PC-9 (cell line): ENCODE data around the gene OSTM1.

Experiments
- EZH2 ChIP-seq: fragments of 200-600 bp; sonication (generic); IDR thresholded peaks from 2 replicates; pipeline ENCODE4 v1.8.0; 2017; ENCODE audit warnings: antibody characterized with exemption, low read depth
- TF ChIP-seq, protein P1 (sequence below): fragments of 200-600 bp; sonication (generic); conservative IDR thresholded peaks from 2 replicates; pipeline ENCODE4 v1.6.1; 2017; ENCODE audit warnings: mixed run types, antibody characterized with exemption, mild to moderate bottlenecking, moderate library complexity

DNA sequence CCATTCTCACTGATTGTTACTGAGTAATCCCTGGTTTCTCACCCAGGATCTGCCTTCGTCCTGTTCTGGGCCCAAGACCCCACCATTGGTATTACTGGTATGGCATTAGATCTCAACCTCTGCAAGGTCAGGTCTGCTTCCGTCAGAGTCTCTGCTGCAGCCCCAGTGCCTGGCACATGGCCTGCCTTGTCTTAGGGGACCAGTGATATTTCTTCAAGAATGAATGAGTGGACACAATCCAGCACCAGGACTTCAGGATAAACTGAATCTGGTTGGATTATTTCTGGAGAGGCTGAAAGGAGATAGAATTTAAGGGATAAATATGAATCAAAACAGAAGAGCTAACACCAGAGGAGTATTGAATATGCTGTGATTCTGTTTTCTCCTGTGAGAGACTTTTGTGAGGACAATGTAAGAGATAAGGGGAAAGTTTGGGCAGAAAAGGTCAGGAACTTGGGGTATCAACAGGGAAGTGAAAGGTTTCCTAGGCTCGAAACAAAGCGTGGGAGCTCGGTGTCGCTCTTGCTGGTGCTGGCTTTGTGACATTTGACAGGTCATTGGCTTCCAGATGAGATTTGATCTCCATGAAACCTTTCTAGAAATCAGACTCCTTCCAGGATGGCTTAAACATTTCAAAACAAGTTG, 53.9 kb downstream of the OSTM1 start:
- TF ChIP-seq EZH2, result no peak
- TF ChIP-seq, protein P1, sequence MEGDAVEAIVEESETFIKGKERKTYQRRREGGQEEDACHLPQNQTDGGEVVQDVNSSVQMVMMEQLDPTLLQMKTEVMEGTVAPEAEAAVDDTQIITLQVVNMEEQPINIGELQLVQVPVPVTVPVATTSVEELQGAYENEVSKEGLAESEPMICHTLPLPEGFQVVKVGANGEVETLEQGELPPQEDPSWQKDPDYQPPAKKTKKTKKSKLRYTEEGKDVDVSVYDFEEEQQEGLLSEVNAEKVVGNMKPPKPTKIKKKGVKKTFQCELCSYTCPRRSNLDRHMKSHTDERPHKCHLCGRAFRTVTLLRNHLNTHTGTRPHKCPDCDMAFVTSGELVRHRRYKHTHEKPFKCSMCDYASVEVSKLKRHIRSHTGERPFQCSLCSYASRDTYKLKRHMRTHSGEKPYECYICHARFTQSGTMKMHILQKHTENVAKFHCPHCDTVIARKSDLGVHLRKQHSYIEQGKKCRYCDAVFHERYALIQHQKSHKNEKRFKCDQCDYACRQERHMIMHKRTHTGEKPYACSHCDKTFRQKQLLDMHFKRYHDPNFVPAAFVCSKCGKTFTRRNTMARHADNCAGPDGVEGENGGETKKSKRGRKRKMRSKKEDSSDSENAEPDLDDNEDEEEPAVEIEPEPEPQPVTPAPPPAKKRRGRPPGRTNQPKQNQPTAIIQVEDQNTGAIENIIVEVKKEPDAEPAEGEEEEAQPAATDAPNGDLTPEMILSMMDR, result no peak
